SK-N-MC (cell line): ENCODE results near the gene DBX1.

ENCODE experiments used
- EZH2 ChIP-seq: fragments of 200-600 bp; sonication (generic); IDR thresholded peaks from one replicate; pipeline ENCODE4 v1.6.1; 2017; ENCODE audit warnings: antibody characterized with exemption
- FOXP2 ChIP-seq: optimal IDR thresholded peaks from 2 replicates; pipeline ENCODE3; 2011; ENCODE audit warnings: mild to moderate bottlenecking, moderate library complexity; ENCODE audit not compliant: insufficient read depth; ENCODE audit errors: extremely low read length, control extremely low read depth
- POLR2AphosphoS5 ChIP-seq: IDR thresholded peaks from 2 replicates; pipeline ENCODE4 v1.6.1; 2012; ENCODE audit warnings: mild to moderate bottlenecking, low read depth, low read length, borderline replicate concordance

GRCh38 chr11:20194470-20194869 is 34.2 kb upstream of the DBX1 start:
- TF ChIP-seq EZH2, result no peak
- TF ChIP-seq POLR2AphosphoS5, result no peak
- no peak for TF ChIP-seq FOXP2
